Small intestine (tissue), 7 donors: Measurements from ENCODE around the gene OSBPL5. TPM values are rescaled to one million over a fixed set of nuclear protein-coding genes. Genes with fewer than 3 reads are reported as not detected.
A peak's percentile ranks its signal among the peaks of the same experiment; 100 is the strongest.

Experiments
- DNase-seq, 2 donors: peaks; one replicate each; pipeline versions ENCODE4 v3.0.0 to v3.0.0-alpha.2; 2013
- FAIRE-seq: peaks from 2 replicates; lab custom pipeline; 2012; peaks lifted over from hg19 to GRCh38; lab: Jason Lieb, UNC
- H3K27ac ChIP-seq, 3 donors: one replicate each; pipeline ENCODE4 v1.5.1; 2013; ENCODE audit warnings: low read length in 2 of 3, mild to moderate bottlenecking in 2 of 3, control low read depth in 1 of 3, inconsistent platforms in 1 of 3, low read depth in 1 of 3, moderate library complexity in 1 of 3
- H3K27me3 ChIP-seq, 3 donors: one replicate each; pipeline ENCODE4 v1.6.1; 2013; ENCODE audit warnings: low read length in 3 of 3, inconsistent platforms in 1 of 3; ENCODE audit not compliant: control insufficient read depth in 3 of 3, insufficient read depth in 3 of 3
- H3K36me3 ChIP-seq, 3 donors: one replicate each; pipeline ENCODE4 v1.6.1; 2013; ENCODE audit warnings: low read length in 3 of 3, inconsistent platforms in 1 of 3, low read depth in 1 of 3, mild to moderate bottlenecking in 1 of 3, moderate library complexity in 1 of 3; ENCODE audit not compliant: control insufficient read depth in 3 of 3, insufficient read depth in 2 of 3
- H3K4me1 ChIP-seq, 3 donors: one replicate each; pipeline ENCODE4 v1.6.1; 2013; ENCODE audit warnings: low read length in 2 of 3, inconsistent platforms in 1 of 3, low read depth in 1 of 3, mild to moderate bottlenecking in 1 of 3, moderate library complexity in 1 of 3; ENCODE audit not compliant: control insufficient read depth in 3 of 3, insufficient read depth in 2 of 3
- H3K4me3 ChIP-seq, 3 donors: one replicate each; pipeline ENCODE4 v1.5.1; 2013; ENCODE audit warnings: low read length in 3 of 3, control low read depth in 1 of 3, inconsistent platforms in 1 of 3, low read depth in 1 of 3, mild to moderate bottlenecking in 1 of 3, moderate library complexity in 1 of 3
- H3K9me3 ChIP-seq, 2 donors: one replicate each; pipeline ENCODE4 v1.6.1; 2013; ENCODE audit warnings: low read depth in 1 of 2, low read length in 1 of 2; ENCODE audit not compliant: control insufficient read depth in 2 of 2, insufficient read depth in 1 of 2
- WGBS, 3 donors: extraction: QIAGEN DNeasy Blood & Tissue Kit; methylation state at CpG; one replicate each; pipeline ENCODE4 v1.1.7; 2013; 5-methylcytosine and 5-hydroxymethylcytosine counted together
- polyA plus RNA-seq, 4 donors: library from polyadenylated mRNA; stranded (reverse) in 3 of 4; unstranded in 1 of 4; fragments of 200-250 nt in 3 of 4; fragments of 120-200 nt in 1 of 4; gene quantifications; one replicate each; pipeline versions ENCODE4 v1.2.1 to v1.2.3, GENCODE V29; 2013
- donor health status: healthy with polysubstance abuse.
- donor health status: control.
- donor health status: control.
- donor health status: Bipolar disorder and iron deficiency.
- donor health status: healthy.

Gene OSBPL5
- polyA plus RNA-seq, 4 donors: 1.6 to 16.3 (median 7.9) TPM

GRCh38 chr11:3165916-3166267 is 782 bp upstream of the OSBPL5 start:
- H3K27me3 ChIP-seq: peaks cover 0 to 28% (median 4%) of the 10 kb centered on the region in 3 donors
- DNase-seq (no peak), FAIRE-seq (no peak)
- no peaks in the 10 kb centered on the region for H3K9me3 ChIP-seq
- H3K27ac ChIP-seq: no peak overlapping the region
- no peak overlapping the region for H3K4me3 ChIP-seq
- peaks cover 0 to 34% (median 3%) of the 10 kb centered on the region in 3 donors for H3K4me1 ChIP-seq
- WGBS, 3 donors: 54 to 78% (median 64%) methylated on average over 5 of the region's 5 CpGs
- peaks cover 0 to 3% (median 0%) of the 10 kb centered on the region in 3 donors for H3K36me3 ChIP-seq

DNA sequence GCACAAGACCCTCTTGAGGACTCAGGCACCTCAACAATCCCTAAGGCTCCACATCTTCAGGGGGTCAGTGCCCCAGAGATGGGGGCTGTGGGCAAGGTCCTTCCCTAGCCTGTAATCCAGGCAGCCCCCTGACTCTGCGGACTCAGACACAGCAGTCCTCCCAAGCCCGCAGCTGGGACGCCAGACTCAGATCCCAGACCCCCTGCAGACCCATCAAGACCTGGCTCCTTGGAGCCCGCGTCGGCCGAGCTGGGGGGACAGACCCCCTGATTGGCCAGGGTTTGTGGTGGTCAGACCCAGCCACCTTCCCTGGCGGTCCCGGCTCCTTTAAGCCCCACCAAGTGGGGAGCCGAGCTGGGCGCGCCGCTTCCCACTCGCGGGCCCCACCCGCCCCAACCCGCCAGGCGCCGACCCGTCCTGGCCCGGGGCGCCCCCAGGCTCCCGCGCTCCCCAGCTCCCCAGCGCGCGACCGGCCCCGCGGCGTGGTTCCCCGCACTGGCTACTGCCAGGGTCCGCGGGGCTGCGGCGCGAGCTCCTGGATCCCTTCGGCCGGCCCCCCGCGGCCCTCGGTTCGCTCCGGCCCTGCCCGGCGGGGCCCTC is 458 bp downstream of the OSBPL5 start:
- peaks cover 0 to 6% (median 0%) of the 10 kb centered on the region in 3 donors for H3K36me3 ChIP-seq
- WGBS, 3 donors: 1 to 2% (median 2%) methylated on average over 23 to 46 of the region's 46 CpGs
- no peak for FAIRE-seq
- H3K4me1 ChIP-seq: peaks cover 0 to 43% (median 3%) of the 10 kb centered on the region in 3 donors
- peak overlapping the region in 1 of 3 donors; percentile 27 for H3K27ac ChIP-seq
- no peaks in the 10 kb centered on the region for H3K9me3 ChIP-seq
- peak overlapping the region; percentile 54 to 70 (median 63) for H3K4me3 ChIP-seq
- peak in 1 of 2 donors; percentile 52 for DNase-seq
- peaks cover 0 to 17% (median 6%) of the 10 kb centered on the region in 3 donors for H3K27me3 ChIP-seq

- 20 to 37% (median 32%) methylated on average over 12 to 13 of the region's 13 CpGs for WGBS, 3 donors
- peak in 1 of 2 donors; percentile 21 for DNase-seq
- FAIRE-seq: no peak
These were observed 965 bp downstream of the OSBPL5 start for GRCh38 chr11:3164138-3164551.

DNA sequence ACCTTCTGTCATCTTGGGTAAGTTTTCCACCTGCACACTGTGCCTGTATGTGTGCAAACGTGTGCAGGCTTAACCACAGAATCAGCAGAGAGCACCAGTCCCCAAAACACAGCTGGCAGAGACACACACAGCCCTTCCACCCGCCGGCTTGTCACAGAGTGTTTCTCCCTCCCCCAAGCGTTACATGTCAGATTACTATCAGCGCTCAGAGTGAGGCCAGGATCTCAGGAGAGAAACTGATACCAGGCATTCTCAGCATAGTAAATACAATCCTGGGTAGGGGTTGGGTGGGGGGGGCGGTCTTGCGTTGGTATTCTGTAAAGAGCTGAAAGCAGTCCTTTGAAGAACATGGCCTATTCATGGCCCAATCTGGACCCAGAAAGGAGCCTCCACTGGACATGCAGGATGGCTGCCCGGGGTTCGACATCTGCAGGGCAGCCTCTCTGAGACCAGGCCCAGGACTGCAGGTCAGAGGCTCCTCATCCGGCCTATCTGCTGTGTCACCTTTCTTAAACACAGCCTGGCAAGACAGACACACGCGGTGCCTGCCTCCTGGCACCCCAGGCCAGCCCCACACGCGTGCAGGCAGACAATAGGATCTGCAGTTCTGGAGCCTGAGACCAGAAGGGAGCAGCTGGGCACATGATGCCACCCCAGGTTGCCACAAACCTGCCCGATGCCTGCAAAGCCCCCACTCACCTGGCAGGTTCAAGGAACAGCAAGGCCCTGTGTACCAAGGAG is 1.7 kb downstream of the OSBPL5 start:
- Histone ChIP-seq H3K27me3 (peaks cover 0 to 7% (median 2%) of the 10 kb centered on the region in 3 donors), H3K27ac (no peak overlapping the region), H3K4me1 (peaks cover 0 to 44% (median 3%) of the 10 kb centered on the region in 3 donors), H3K4me3 (peak overlapping the region in 1 of 3 donors; percentile 63), H3K36me3 (peaks cover 0 to 6% (median 0%) of the 10 kb centered on the region in 3 donors), H3K9me3 (no peaks in the 10 kb centered on the region)
- 68 to 74% (median 74%) methylated on average over 15 of the region's 15 CpGs for WGBS, 3 donors
- no peak for FAIRE-seq
- DNase-seq: no peak

More at GRCh38 chr11:3164138-3164551, 965 bp downstream of the OSBPL5 start:
- Histone ChIP-seq H3K4me3 (peak overlapping the region; percentile 54 to 70 (median 63)), H3K27me3 (peaks cover 0 to 12% (median 6%) of the 10 kb centered on the region in 3 donors), H3K36me3 (peaks cover 0 to 6% (median 0%) of the 10 kb centered on the region in 3 donors), H3K9me3 (no peaks in the 10 kb centered on the region), H3K27ac (no peak overlapping the region), H3K4me1 (peaks cover 0 to 45% (median 3%) of the 10 kb centered on the region in 3 donors)

DNA sequence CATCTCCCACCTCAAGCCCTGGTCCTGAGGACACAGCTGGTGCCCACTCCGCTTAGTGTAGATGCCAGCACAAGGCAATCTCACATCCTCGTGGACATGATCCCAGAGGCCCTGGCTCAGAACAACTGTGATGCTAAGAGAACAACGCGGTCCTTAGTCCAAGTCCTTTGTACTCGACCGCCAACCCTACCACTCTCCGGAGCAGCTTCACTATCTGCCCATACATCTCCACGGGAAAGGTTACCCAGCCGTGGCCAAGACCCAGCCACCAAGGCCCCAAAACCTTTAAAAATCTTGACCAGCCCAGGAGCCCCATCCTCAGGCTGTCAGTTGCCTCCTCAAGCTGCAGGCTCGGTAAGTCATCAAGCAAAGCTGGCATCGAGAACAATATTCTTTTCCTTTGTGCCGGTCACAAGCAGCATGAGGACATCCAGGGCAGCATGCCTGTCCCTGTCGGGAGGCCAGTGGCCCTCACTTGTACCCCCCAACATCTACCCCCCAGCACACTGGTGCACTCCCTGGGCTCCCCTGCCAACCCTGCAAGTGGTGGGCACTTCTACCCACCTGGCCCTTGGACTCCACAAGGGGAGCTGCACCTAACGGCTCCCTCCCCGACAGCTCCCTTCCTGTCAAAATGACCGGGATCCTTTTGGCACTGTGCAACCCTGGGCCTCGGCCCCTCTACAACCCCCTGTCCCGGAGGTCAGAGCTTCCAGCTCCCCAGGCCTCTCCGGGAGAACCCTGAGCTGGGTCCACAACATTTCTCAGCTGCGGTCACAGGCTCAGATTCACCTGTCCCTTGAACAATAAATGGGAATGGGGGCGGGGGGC is 2.5 kb downstream of the OSBPL5 start:
- FAIRE-seq: no peak
- Histone ChIP-seq H3K27ac (no peak overlapping the region), H3K27me3 (peaks cover 0 to 2% (median under 1%) of the 10 kb centered on the region in 3 donors), H3K9me3 (no peaks in the 10 kb centered on the region), H3K4me3 (no peak overlapping the region), H3K4me1 (peaks cover 0 to 44% (median 3%) of the 10 kb centered on the region in 3 donors), H3K36me3 (peaks cover 0 to 14% (median 0%) of the 10 kb centered on the region in 3 donors)
- 75 to 79% (median 78%) methylated on average over 21 of the region's 21 CpGs for WGBS, 3 donors
- no peak for DNase-seq

GRCh38 chr11:3161720-3162409 is 3.2 kb downstream of the OSBPL5 start:
- WGBS, 3 donors: 79 to 90% (median 80%) methylated on average over 6 to 7 of the region's 7 CpGs
- Histone ChIP-seq H3K4me1 (peaks cover 0 to 41% (median 2%) of the 10 kb centered on the region in 3 donors), H3K36me3 (peaks cover 0 to 19% (median 0%) of the 10 kb centered on the region in 3 donors), H3K27ac (peak overlapping the region in 1 of 3 donors; percentile 47), H3K4me3 (no peak overlapping the region), H3K27me3 (peaks cover 0 to 2% (median 0%) of the 10 kb centered on the region in 3 donors), H3K9me3 (no peaks in the 10 kb centered on the region)
- FAIRE-seq (no peak), DNase-seq (no peak)

DNA sequence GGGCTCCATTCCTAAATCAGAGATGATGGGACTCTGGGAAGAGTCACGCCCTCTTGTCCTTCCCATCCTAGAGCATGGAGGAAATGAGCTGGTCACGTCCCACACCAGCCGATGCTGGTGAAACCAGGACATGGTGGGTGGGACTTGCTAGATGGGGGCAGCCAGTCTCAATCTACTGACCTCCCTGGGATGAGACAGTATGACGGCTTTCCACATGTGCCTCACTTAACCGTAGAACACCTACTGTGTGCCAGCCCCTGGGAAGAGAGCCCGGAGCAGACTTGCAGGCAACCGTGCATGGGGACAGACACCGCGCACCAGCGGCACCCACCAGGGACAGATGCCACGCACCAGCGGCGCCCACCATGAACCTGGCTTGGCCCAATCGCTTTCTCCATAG is 3.8 kb downstream of the OSBPL5 start:
- no peaks in the 10 kb centered on the region for H3K9me3 ChIP-seq
- FAIRE-seq (no peak), DNase-seq (no peak)
- no peak overlapping the region for H3K4me3 ChIP-seq
- peaks cover 0 to 41% (median 0%) of the 10 kb centered on the region in 3 donors for H3K4me1 ChIP-seq
- peaks cover 0 to 2% (median 0%) of the 10 kb centered on the region in 3 donors for H3K27me3 ChIP-seq
- peaks cover 0 to 19% (median 0%) of the 10 kb centered on the region in 3 donors for H3K36me3 ChIP-seq
- H3K27ac ChIP-seq: peak overlapping the region in 1 of 3 donors; percentile 47
- 76 to 91% (median 90%) methylated on average over 14 of the region's 14 CpGs for WGBS, 3 donors
